Neural progenitor cell (in vitro differentiated cells): ENCODE data around the gene SFTPD. TPM values are rescaled to one million over a fixed set of nuclear protein-coding genes. Genes with fewer than 3 reads are reported as not detected.

Experiments
- DNase-seq: peaks from one replicate; pipeline ENCODE4 v3.0.0-alpha.2; 2016; ENCODE audit warnings: low spot score
- H2AFZ ChIP-seq: fragments of 200-600 bp; sonication (generic); replicated peaks from 2 replicates; pipeline ENCODE4 v1.6.1; 2016; ENCODE audit warnings: antibody characterized with exemption
- H3F3A ChIP-seq: fragments of 200-600 bp; sonication (generic); 2 replicates; pipeline ENCODE4 v1.6.1; 2016; ENCODE audit warnings: antibody characterized with exemption, low read depth
- H3K27ac ChIP-seq: fragments of 200-600 bp; sonication (generic); 2 replicates; pipeline ENCODE4 v1.5.1; 2016; ENCODE audit warnings: mild to moderate bottlenecking
- H3K27me3 ChIP-seq: fragments of 200-600 bp; sonication (generic); 2 replicates; pipeline ENCODE4 v1.6.1; 2016; ENCODE audit warnings: mild to moderate bottlenecking, moderate library complexity
- H3K36me3 ChIP-seq: fragments of 200-600 bp; sonication (generic); 2 replicates; pipeline ENCODE4 v1.5.1; 2016
- H3K4me1 ChIP-seq: fragments of 200-600 bp; sonication (generic); 2 replicates; pipeline ENCODE4 v1.6.1; 2016; ENCODE audit warnings: mixed run types
- H3K4me2 ChIP-seq: fragments of 200-600 bp; sonication (generic); 2 replicates; pipeline ENCODE4 v1.6.1; 2016
- H3K4me3 ChIP-seq: fragments of 200-600 bp; sonication (generic); 2 replicates; pipeline ENCODE4 v1.5.1; 2016
- H3K79me2 ChIP-seq: fragments of 200-600 bp; sonication (generic); 2 replicates; pipeline ENCODE4 v1.6.1; 2016; ENCODE audit warnings: low read depth
- H3K9ac ChIP-seq: fragments of 200-600 bp; sonication (generic); 2 replicates; pipeline ENCODE4 v1.6.1; 2016
- H3K9me3 ChIP-seq: fragments of 200-600 bp; sonication (generic); 2 replicates; pipeline ENCODE4 v1.5.1; 2016; ENCODE audit warnings: low read depth
- H4K20me1 ChIP-seq: fragments of 200-600 bp; sonication (generic); 2 replicates; pipeline ENCODE4 v1.6.1; 2016; ENCODE audit warnings: low read depth
- H3K27ac Mint-ChIP-seq: 3 replicates; pipeline ENCODE4 v1.8.0; 2021; ENCODE audit warnings: mixed read lengths
- H3K27me3 Mint-ChIP-seq: 2 replicates; pipeline ENCODE4 v1.8.0; 2022; ENCODE audit warnings: low read depth, mild to moderate bottlenecking, inconsistent platforms, moderate library complexity, mixed read lengths; ENCODE audit not compliant: insufficient read depth
- H3K36me3 Mint-ChIP-seq: 3 replicates; pipeline ENCODE4 v1.8.0; 2021; ENCODE audit warnings: mixed read lengths
- H3K4me1 Mint-ChIP-seq: 3 replicates; pipeline ENCODE4 v1.8.0; 2021; ENCODE audit warnings: mixed read lengths
- H3K4me3 Mint-ChIP-seq: 3 replicates; pipeline ENCODE4 v1.8.0; 2021; ENCODE audit warnings: mild to moderate bottlenecking, moderate library complexity, mixed read lengths
- H3K9me3 Mint-ChIP-seq: 3 replicates; pipeline ENCODE4 v1.8.0; 2020; ENCODE audit warnings: mixed read lengths
- CTCF ChIP-seq: fragments of 200-600 bp; sonication (generic); IDR thresholded peaks from 2 replicates; pipeline ENCODE4 v1.5.1; 2017; ENCODE audit warnings: antibody characterized with exemption, mild to moderate bottlenecking
- EZH2 ChIP-seq: fragments of 200-600 bp; sonication (generic); IDR thresholded peaks from 2 replicates; pipeline ENCODE4 v1.6.1; 2017; ENCODE audit warnings: antibody characterized with exemption, mild to moderate bottlenecking, moderate library complexity
- EZH2phosphoT487 ChIP-seq: fragments of 200-600 bp; sonication (generic); IDR thresholded peaks from 2 replicates; pipeline ENCODE4 v1.6.1; 2017; ENCODE audit warnings: antibody characterized with exemption
- total RNA-seq: library from RNA; depleted of rRNA; stranded (reverse); fragments of >200 nt; gene quantifications from 2 replicates; pipeline ENCODE4 v1.2.3, GENCODE V29; 2015; ENCODE audit warnings: low replicate concordance

The SFTPD gene
- total RNA-seq, 1 donor from 2014 or later, result not detected

- peaks cover 3% of the 10 kb centered on the region for H3F3A ChIP-seq
- H3K4me1 Mint-ChIP-seq, result no peaks in the 10 kb centered on the region
- no peak for TF ChIP-seq CTCF
- TF ChIP-seq EZH2, result no peak
- no peak for TF ChIP-seq EZH2phosphoT487
- H3K4me3 ChIP-seq, result no peak overlapping the region
- H3K4me3 Mint-ChIP-seq, result no peak overlapping the region
- H4K20me1 ChIP-seq, result no peaks in the 10 kb centered on the region
- no peaks in the 10 kb centered on the region for H3K9me3 ChIP-seq
- H3K79me2 ChIP-seq, result no peaks in the 10 kb centered on the region
- no peak overlapping the region for H2AFZ ChIP-seq
- peaks cover 24% of the 10 kb centered on the region for H3K27me3 Mint-ChIP-seq
- no peaks in the 10 kb centered on the region for H3K36me3 Mint-ChIP-seq
- H3K36me3 ChIP-seq, result no peaks in the 10 kb centered on the region
- no peak overlapping the region for H3K27ac ChIP-seq
- H3K27me3 ChIP-seq, result peaks cover 33% of the 10 kb centered on the region
- peaks cover 3% of the 10 kb centered on the region for H3K4me1 ChIP-seq
- no peak overlapping the region for H3K9ac ChIP-seq
- no peak for DNase-seq
- H3K4me2 ChIP-seq, result no peak overlapping the region
- H3K27ac Mint-ChIP-seq, result no peak overlapping the region
- peaks cover 7% of the 10 kb centered on the region for H3K9me3 Mint-ChIP-seq
These were observed 28.1 kb upstream of the SFTPD start for GRCh38 chr10:79976999-79977398.

GRCh38 chr10:79970062-79970461 is 21.2 kb upstream of the SFTPD start:
- Histone ChIP-seq H3K27me3 (no peaks in the 10 kb centered on the region), H2AFZ (no peak overlapping the region), H3F3A (no peaks in the 10 kb centered on the region), H3K27ac (no peak overlapping the region), H3K4me1 (no peaks in the 10 kb centered on the region), H3K4me2 (no peak overlapping the region), H4K20me1 (no peaks in the 10 kb centered on the region), H3K79me2 (no peaks in the 10 kb centered on the region), H3K4me3 (no peak overlapping the region), H3K36me3 (no peaks in the 10 kb centered on the region), H3K9ac (no peak overlapping the region), H3K9me3 (peaks cover 12% of the 10 kb centered on the region)
- H3K27me3 Mint-ChIP-seq, result peaks cover 6% of the 10 kb centered on the region
- TF ChIP-seq EZH2 (no peak), EZH2phosphoT487 (no peak)
- peaks cover 17% of the 10 kb centered on the region for H3K9me3 Mint-ChIP-seq
- H3K36me3 Mint-ChIP-seq, result peaks cover 2% of the 10 kb centered on the region
- no peak for DNase-seq
- H3K27ac Mint-ChIP-seq, result no peak overlapping the region
- no peak overlapping the region for H3K4me3 Mint-ChIP-seq
- no peaks in the 10 kb centered on the region for H3K4me1 Mint-ChIP-seq

GRCh38 chr10:79947787-79948424 is 999 bp downstream of the SFTPD start:
- H3K4me1 ChIP-seq, result no peaks in the 10 kb centered on the region
- no peaks in the 10 kb centered on the region for H3K9me3 ChIP-seq
- H2AFZ ChIP-seq, result no peak overlapping the region
- no peaks in the 10 kb centered on the region for H3F3A ChIP-seq
- no peak overlapping the region for H3K4me3 ChIP-seq
- no peak overlapping the region for H3K9ac ChIP-seq
- no peak overlapping the region for H3K4me2 ChIP-seq
- H3K36me3 ChIP-seq, result no peaks in the 10 kb centered on the region
- peaks cover 9% of the 10 kb centered on the region for H3K27me3 Mint-ChIP-seq
- H3K4me3 Mint-ChIP-seq, result no peak overlapping the region
- no peak for TF ChIP-seq EZH2phosphoT487
- no peak for TF ChIP-seq EZH2
- no peak for TF ChIP-seq CTCF
- no peaks in the 10 kb centered on the region for H3K36me3 Mint-ChIP-seq
- no peak overlapping the region for H3K27ac Mint-ChIP-seq
- H4K20me1 ChIP-seq, result no peaks in the 10 kb centered on the region
- H3K9me3 Mint-ChIP-seq, result peaks cover 9% of the 10 kb centered on the region
- H3K27ac ChIP-seq, result no peak overlapping the region
- no peaks in the 10 kb centered on the region for H3K27me3 ChIP-seq
- no peak for DNase-seq
- H3K79me2 ChIP-seq, result no peaks in the 10 kb centered on the region
- no peaks in the 10 kb centered on the region for H3K4me1 Mint-ChIP-seq

GRCh38 chr10:79947083-79947415 is 1.9 kb downstream of the SFTPD start:
- no peaks in the 10 kb centered on the region for H3K79me2 ChIP-seq
- H3K4me1 Mint-ChIP-seq, result no peaks in the 10 kb centered on the region
- no peak overlapping the region for H3K27ac ChIP-seq
- no peaks in the 10 kb centered on the region for H3K27me3 ChIP-seq
- peaks cover 9% of the 10 kb centered on the region for H3K27me3 Mint-ChIP-seq
- H3K36me3 ChIP-seq, result no peaks in the 10 kb centered on the region
- no peak overlapping the region for H2AFZ ChIP-seq
- H3K36me3 Mint-ChIP-seq, result no peaks in the 10 kb centered on the region
- no peaks in the 10 kb centered on the region for H3F3A ChIP-seq
- no peaks in the 10 kb centered on the region for H3K4me1 ChIP-seq
- H4K20me1 ChIP-seq, result no peaks in the 10 kb centered on the region
- no peak for DNase-seq
- no peak overlapping the region for H3K9ac ChIP-seq
- H3K9me3 ChIP-seq, result no peaks in the 10 kb centered on the region
- H3K4me2 ChIP-seq, result no peak overlapping the region
- H3K4me3 ChIP-seq, result no peak overlapping the region
- TF ChIP-seq EZH2, result no peak
- TF ChIP-seq CTCF, result no peak
- TF ChIP-seq EZH2phosphoT487, result no peak
- H3K9me3 Mint-ChIP-seq, result peaks cover 5% of the 10 kb centered on the region
- no peak overlapping the region for H3K4me3 Mint-ChIP-seq
- H3K27ac Mint-ChIP-seq, result no peak overlapping the region
